NCI-H510A (cell line): ENCODE measurements around the gene UBR4.
"Not testable (repeated sequence)": the region's sequence is repeated elsewhere in the genome, so short reads cannot be mapped to it uniquely, and the experiment has no call there.

ENCODE experiments used
- DNase-seq: peaks from one replicate; lab custom pipeline; 2025; lab: John Stamatoyannopoulos, UW

UBR4 gene

GRCh38 chr1:19190468-19190867 is 19.6 kb downstream of the UBR4 start:
- no peak for DNase-seq

DNA sequence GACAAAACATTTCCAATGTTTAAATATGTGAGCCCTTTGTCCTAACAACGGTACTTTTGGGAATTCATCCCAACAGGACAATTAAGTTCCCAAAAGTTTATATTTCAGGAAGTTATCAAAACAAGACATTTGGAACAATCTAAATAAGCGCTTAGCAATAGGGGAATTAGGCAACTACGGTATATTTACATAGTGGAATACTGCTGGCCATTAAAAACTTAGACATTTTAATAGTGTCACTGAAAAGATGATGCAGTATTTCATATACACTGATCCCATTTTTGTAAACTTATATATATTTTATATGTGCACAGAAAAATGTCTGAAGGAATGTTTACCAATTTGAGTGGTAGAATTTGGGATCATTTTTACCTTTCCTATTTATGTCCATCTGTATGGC is 20.8 kb downstream of the UBR4 start:
- no peak for DNase-seq

DNA sequence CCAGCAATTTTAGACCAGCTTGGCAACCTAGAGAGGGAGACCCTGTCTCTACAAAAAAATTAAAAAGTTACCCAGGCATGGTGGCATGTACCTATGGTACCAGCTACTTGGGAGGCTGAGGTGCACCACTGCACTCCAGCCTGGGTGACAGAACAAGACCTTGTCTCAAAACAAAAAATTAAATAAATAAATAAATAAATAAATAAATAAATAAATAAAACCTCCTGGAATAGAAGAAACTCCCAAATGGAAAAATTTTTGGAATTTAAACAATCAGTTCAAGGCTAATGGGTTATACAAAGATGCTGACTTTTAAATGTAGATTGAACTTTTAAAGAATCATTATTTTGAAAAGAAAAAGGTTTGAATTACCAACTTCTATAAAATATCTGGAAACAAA is 22.2 kb downstream of the UBR4 start:
- no peak for DNase-seq

GRCh38 chr1:19186001-19186400 is 24.1 kb downstream of the UBR4 start:
- no peak for DNase-seq

GRCh38 chr1:19182223-19182622 is 27.8 kb downstream of the UBR4 start:
- no peak for DNase-seq

GRCh38 chr1:19180265-19180657 is 29.8 kb downstream of the UBR4 start:
- DNase-seq: not testable (repeated sequence)

- no peak for DNase-seq
Observed at GRCh38 chr1:19179597-19180264, 30.3 kb downstream of the UBR4 start.

DNA sequence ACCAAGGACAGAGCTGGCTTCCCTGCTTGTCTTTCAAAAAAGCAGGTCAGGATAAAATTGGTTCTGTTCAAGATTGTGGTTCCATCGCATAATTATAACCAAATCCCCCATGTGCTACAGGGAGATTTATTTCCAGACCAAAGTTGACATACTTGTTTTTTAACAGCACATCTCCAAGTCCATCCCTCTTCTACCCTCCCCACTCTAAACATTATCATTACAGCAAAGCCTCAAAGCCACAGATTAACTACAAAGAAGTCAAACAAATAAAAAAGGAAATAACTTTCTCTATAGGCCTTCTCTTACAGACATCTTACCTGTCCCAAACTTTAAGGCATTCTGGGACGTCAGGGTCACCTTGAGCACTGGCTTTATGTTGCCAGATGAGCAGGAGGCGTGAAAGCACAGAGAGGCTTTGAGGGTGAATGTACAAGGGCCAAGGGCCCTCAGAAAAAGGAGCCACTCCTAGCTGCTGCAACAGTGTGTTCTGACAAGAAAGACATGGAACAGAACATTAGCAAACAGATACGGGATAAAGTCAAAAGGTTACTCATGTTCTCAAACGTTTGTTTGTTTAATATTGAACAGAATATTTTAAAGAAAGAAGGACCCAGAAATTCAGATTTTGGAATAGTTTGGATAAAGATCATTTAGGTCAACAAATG is 31.2 kb downstream of the UBR4 start:
- DNase-seq: no peak

DNA sequence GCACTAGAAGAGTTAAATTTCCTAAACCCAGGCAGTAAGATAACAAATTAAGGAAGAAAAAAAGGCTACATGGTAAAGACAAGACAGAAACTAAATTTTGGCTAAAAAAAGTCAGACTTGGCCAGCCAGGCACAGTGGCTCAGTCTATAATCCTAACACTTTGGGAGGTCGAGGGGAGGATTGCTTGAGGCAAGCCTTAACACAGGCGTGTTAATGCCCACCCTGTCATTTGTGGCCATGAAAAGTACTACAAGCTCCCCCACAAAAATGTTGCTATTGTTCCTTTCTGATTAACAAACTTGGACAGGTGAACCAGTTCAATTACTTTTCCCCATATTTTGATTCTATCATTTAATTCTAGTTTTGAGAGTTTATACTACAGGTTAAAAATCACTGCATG is 32.3 kb downstream of the UBR4 start:
- no peak for DNase-seq

- DNase-seq: no peak
Observed at GRCh38 chr1:19169642-19170041, 40.4 kb downstream of the UBR4 start.

- no peak for DNase-seq
Observed at GRCh38 chr1:19167140-19167539, 42.9 kb downstream of the UBR4 start.

GRCh38 chr1:19166066-19166465 is 44.0 kb downstream of the UBR4 start:
- no peak for DNase-seq

GRCh38 chr1:19165501-19165900 is 44.6 kb downstream of the UBR4 start:
- no peak for DNase-seq

DNA sequence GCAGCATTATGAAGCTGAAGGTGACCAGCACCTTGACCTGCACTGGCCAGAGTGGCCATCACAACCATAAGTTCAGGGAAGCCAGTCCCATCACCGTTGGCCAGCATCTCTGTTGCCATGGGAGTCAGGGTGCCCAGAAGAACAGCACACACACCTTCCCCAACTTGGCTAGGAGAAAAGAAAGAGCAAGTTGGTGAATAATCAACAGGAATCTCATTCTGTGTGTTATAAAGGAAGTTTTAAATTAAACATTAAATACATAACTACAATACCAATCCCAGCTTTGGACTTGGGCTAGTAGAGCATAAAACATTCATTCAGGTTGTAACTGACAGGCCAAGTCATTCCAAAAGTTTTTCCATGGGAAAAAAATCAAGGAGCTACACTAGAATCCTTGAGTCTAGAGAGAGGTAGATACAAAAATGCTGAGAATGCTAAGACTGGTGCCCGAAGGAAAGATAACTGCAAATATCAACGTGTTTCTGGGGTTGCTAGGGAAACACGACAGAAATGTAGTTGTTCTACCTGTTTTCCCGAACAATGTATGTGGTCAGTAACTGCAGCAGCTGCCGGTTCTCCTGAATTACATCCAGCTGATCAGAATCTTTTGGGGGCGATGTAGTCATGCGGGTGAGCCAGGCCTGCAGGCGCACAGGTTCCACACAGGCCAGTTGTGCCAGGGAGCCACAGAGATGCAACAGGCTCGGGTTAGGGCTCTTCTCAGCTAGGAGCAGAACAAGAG is 45.6 kb downstream of the UBR4 start:
- DNase-seq: no peak

- no peak for DNase-seq
Observed at GRCh38 chr1:19163261-19163660, 46.8 kb downstream of the UBR4 start.

DNA sequence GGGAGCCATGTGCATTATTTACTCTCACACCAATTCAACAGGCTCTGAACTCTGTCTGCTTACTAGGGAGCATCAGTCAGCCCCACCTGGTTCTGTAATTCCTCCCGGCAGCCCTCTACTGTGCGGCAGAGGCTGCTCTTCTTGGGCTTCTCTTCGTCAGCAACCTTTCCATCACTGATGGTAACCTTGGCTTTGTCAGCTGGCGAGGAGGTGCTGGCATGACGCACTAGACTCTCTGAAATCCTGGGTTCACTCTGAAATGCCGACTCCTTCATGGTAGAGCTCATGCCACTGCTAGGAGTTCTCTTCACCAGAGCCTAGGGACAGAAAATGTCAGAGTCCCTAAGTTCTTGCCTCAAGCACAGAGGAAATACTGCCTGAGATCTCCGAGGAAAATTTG is 49.2 kb downstream of the UBR4 start:
- no peak for DNase-seq

DNA sequence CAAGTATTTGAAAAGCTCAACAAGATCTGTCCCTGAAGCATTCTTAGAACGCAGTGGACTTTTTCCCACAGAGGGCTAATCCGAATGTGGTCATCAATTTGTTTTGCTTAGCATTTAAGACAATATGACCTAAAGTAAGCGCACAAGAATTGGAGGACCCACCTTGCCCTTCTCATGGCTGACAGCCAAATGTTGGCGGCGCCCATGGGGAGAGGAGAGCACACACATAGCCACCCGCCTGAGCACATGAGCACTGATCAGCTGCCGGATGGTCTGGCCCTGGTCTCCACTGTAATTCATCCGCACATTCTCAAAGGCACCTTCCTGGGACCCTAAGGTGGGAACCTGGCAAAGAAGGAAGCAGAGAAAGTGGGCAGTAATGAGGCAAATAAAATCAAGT is 52.4 kb downstream of the UBR4 start:
- no peak for DNase-seq

DNA sequence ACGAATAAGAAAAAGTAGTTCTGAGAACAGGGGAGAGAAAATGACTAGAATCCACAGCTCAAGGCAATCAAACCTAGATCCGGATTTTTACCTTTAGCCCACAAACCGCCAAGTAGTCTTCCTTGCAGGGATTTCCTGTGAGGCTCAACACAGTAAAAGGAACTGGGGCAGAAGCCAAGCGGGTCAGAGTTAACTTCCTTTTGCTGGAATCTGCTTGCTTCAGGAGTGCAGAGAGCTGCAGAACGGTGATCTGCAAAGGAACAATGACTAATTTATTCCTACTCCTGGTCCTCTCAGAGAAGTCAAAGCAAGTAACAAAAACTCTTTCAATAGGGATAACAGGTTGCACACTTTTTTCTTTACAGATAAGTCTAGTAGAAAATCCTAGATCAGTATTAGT is 53.4 kb downstream of the UBR4 start:
- DNase-seq: no peak

DNA sequence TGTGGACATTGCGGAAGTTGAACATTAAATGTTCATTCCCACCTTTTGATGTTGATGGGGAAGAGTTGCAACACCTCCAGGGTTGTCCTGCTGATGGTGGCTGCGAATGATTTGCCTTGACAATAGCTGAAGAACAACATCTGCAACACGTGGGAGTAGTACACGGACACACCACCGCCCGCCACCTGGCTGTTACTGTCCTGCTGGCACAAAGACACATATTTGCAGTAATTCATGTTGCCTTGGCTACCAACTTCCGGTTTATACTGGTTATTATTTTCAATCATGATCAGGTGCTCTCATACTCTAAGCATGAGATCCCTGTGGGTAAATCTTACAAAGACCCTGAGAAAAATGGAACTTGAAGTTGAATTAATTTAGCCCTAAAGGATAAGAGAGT is 55.2 kb downstream of the UBR4 start:
- no peak for DNase-seq

DNA sequence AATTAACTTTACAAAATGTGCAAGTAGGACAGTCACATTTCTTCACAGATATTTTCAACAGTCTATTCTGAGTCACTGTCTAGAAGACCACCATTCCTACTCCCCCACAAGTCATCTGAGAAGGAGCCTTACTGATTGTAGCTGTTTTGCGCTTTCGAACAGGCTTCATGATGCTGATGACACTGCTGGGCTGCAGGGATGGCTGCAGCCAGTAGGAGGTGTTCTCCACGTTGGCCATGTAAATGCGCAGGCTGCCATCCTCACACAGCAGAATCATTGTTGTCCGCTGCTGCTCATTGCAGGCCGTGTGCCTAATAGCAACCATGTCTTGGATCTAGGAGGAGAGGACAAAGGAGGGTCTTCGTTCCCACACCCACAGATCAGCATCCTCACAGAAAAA is 56.9 kb downstream of the UBR4 start:
- DNase-seq: no peak

DNA sequence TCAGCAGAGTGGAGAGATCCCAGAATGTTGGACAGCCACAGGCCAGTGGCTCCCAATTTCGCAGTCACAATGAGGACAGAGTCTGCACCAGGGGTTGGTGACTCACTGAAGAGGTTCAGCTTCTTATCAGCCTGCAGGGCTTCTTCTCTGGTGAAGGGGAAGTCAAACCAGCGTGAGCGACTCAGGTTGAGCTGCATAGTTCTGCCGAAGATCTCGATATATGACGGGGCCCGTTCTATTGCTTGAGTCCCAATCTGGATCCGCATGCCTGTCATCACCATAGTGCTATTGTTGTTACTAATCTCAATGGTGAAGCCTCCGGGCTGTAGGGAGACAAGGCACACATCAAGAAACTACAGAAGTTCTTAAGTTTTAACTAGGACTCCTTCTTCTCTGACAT is 58.5 kb downstream of the UBR4 start:
- DNase-seq: no peak

- no peak for DNase-seq
Observed at GRCh38 chr1:19149736-19150135, 60.3 kb downstream of the UBR4 start.

DNA sequence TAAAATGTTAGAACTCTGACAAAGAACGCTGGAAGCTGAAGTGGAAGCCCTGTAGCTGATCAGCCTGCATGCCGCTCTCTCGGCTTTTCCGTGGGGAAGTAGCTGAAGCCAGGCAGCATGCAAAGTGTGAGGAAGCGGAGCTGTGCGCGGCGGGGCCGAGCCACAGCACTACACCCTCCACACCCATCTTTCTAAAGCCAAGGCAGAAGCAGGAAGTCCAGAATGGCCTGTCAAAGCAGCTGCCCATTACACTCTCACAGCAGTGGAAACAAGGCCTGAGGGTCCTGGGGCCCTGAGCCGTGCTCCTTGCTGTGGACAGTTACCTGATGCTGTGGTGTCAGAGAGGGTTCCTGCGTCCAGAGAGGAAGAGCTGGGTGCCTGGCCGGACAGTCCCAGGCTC is 69.6 kb downstream of the UBR4 start:
- DNase-seq: no peak
